Measurements from ENCODE around the gene PKD2L2. TPM values are rescaled to one million over a fixed set of nuclear protein-coding genes. Genes with fewer than 3 reads are reported as not detected.
"Not testable (repeated sequence)": the region's sequence is repeated elsewhere in the genome, so short reads cannot be mapped to it uniquely, and the experiment has no call there.

PKD2L2 gene
- 0.12 TPM for polyA plus RNA-seq (2013, experiment 1 of 2; ENCODE audit: insufficient read length)
- polyA plus RNA-seq (2013, experiment 2 of 2; ENCODE audit: insufficient read length): not detected

GRCh38 chr5:137888863-137889759, at the start of gene PKD2L2:
TSS of gene PKD2L2 (plus strand) at chr5:137889457. CDS start at chr5:137889492, 35 bp downstream.
- DNase-seq: peak; percentile 90

- DNase-seq: no peak
Observed at GRCh38 chr5:137842296-137842695, 47.0 kb upstream of the PKD2L2 start.

GRCh38 chr5:137843676-137844299, 45.5 kb upstream of the PKD2L2 start:
- no peak for DNase-seq

GRCh38 chr5:137845472-137845871, 43.8 kb upstream of the PKD2L2 start:
- no peak for DNase-seq

GRCh38 chr5:137847687-137848086, 41.6 kb upstream of the PKD2L2 start:
- DNase-seq: no peak

GRCh38 chr5:137853165-137853564, 36.1 kb upstream of the PKD2L2 start:
- DNase-seq: not testable (repeated sequence)

GRCh38 chr5:137856201-137856600, 33.1 kb upstream of the PKD2L2 start:
- no peak for DNase-seq

GRCh38 chr5:137856916-137857862, 32.1 kb upstream of the PKD2L2 start:
- no peak for DNase-seq

GRCh38 chr5:137858223-137858916, 30.9 kb upstream of the PKD2L2 start:
- DNase-seq: no peak

- no peak for DNase-seq
Observed at GRCh38 chr5:137858954-137859353, 30.3 kb upstream of the PKD2L2 start.

GRCh38 chr5:137862251-137862650, 27.0 kb upstream of the PKD2L2 start:
- DNase-seq: no peak

- not testable (repeated sequence) for DNase-seq
Observed at GRCh38 chr5:137863653-137864052, 25.6 kb upstream of the PKD2L2 start.

- no peak for DNase-seq
Observed at GRCh38 chr5:137866541-137867388, 22.5 kb upstream of the PKD2L2 start.

GRCh38 chr5:137867664-137868063, 21.6 kb upstream of the PKD2L2 start, which contains the start of gene MYOT:
TSS of gene MYOT (plus strand) at chr5:137867860. CDS start at chr5:137870652, 2,792 bp downstream.
- DNase-seq: no peak

- DNase-seq: no peak
Observed at GRCh38 chr5:137870647-137871339, 18.5 kb upstream of the PKD2L2 start.

- DNase-seq: no peak
Observed at GRCh38 chr5:137871571-137871970, 17.7 kb upstream of the PKD2L2 start.

GRCh38 chr5:137872466-137872865, 16.8 kb upstream of the PKD2L2 start:
- no peak for DNase-seq

GRCh38 chr5:137876101-137876500, 13.2 kb upstream of the PKD2L2 start:
- DNase-seq: no peak

- DNase-seq: no peak
Observed at GRCh38 chr5:137880313-137880712, 8.9 kb upstream of the PKD2L2 start.

GRCh38 chr5:137887831-137888230, 1.4 kb upstream of the PKD2L2 start:
- DNase-seq: no peak

Data from fibroblast of skin of scalp (primary cell).